T-helper 2 cell (primary cell): Measurements from ENCODE around the gene TLX2.
A peak's percentile ranks its signal among the peaks of the same experiment; 100 is the strongest.

Experiments used
- DNase-seq, 5 experiments: peaks; one replicate each; pipeline versions ENCODE4 v3.0.0 to v3.0.0-alpha.2; 2012 to 2022

Gene TLX2

DNA sequence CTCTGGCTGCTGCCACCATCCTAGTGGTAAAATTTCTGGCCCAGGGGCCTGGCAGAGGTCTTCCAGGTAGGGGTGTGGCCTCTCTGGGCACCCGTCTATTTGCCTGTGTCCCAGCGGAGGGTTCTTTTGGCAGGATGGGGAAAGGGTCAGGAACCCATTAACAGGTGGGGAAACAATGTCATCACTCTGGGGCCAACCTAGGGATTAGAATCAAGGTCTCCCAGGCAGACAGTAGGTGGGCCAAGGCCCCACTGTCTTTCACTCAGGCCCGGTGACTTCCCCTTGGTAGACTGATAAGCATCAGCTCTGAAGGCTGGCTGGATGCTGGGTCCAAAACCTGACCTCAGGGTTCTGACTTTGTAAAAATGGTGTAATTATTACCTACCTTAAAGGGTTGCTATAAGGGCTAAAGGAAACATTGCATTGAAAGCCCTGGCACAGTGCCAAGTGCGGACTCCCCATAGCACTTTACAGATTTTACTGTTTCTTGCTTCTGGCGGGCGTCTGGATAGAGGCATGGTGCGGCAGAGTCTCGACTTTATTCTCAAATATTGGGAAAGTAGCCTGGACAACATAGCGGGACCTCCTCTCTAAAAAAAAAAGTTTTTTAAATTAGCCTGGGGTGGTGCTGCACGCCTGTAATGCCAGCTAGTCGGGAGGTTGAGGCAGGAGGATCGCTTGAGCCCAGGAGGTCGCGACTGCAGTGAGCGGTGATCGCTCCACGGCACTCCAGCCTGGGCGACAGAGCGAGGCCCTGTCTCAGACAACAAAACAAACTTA, 17.1 kb upstream of the TLX2 start:
- DNase-seq, result no peak

DNA sequence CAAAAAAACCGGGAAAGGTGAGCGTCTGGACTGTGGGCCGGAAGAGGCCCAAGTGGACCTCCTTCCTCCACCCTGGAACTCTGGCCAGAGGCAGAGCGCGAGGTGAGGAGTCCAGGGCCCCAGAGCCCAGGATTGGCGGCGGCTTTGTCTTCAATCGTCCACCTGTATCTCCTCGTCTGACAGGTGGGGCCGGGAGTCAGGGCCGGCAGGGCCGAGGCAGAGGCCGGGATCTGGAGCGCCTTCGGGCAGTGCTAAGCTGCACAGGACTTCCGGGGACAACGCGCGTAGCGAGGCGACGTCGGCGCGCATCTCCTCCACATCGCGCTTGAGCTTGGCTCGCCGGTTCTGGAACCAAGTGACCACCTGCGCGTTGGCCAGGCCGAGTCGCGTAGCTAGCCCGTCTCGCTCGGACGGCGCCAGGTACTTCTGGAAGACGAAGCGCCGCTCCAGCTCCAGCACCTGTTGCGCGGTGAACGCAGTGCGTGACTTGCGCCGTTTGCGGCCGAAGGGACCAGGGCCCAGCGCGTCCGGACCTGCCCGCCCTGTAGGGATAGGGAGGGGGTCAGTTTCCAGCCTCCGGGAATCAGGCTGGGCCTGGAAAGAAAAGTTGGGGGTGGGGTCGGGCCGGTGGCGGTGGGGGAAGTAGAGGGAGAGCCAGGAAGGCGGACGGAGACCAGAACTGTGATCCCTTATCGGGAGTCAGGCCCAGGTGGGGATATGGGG, 16.3 kb upstream of the TLX2 start:
- peak in 1 of 5 experiments; percentile 62 for DNase-seq

DNA sequence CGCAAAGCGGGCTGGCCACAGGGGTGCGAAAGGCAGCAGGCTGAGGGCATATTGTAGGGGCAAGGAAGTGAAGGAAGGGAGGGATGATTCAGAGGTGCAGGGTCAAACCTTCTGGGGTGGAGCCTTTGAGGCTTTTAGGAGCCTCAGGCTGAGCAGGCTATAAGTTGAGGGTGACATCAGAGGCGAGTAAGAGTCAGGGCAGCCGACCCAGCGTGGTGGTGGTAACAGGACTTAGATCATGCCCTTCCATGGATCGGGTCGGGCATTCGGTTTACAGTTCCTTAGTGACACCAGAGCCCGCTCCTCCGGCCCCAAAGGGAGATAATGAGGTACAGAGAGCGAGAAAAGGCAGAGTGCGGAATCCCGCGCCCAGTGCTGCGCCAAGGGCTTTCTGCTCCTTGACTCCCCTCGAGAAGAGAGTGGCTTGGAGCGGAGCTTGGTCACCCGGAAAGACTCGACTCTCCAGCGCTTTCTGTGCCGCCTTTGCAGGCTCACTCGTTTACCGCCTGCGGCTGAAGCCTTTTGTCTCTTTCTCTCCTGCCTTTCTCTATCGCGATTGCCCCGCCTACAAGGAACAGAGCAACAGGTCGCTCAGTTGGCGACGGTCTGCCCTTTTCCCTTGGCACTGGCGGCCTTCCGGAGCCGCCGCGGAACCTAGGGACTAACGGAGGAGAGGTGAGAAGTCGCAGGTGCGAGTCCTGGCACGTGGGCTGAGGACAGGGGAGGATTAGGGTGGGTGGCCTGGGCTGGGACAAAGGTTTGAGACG, 15.6 kb upstream of the TLX2 start:
- DNase-seq, result peak in 1 of 5 experiments; percentile 46

DNA sequence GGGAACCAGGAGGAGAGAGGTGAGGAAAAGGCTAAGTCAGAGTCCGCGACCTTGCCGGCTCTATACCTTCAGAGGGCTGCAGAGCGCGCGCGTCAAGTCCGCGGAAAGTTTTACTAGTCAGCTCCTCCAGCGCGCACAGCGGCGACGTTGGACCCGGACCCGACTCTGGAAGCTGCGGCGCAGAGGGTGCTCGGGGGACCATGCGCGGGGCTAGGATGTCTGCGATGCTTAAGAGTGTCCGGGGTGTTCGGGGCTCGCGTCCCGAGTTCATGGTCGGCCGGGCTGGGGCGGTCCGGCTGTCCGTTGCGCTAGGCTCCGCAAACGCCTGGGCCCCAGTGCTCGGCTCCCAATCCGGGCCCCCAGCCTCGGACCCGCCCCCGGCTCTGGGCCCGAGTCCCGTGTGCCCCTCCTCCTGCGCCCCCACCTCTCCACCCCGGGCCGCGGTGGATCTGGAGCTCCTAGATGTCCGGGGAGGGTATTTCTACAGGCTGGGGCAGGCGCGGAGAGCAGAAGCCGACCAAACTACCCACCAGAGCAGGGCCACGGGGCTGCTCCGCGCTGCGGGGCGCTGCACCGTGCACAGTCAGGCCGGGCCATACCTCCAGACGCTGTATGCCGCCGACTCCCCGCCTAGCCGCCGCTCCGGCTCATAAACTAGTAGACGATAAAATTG, 14.8 kb upstream of the TLX2 start, which contains the start of gene LBX2:
Gene LBX2 (minus strand): TSS at position 337 of the 673 bp plus-strand sequence. CDS start 66 bp downstream, at position 271.
- DNase-seq, result peak in 1 of 5 experiments; percentile 51

DNA sequence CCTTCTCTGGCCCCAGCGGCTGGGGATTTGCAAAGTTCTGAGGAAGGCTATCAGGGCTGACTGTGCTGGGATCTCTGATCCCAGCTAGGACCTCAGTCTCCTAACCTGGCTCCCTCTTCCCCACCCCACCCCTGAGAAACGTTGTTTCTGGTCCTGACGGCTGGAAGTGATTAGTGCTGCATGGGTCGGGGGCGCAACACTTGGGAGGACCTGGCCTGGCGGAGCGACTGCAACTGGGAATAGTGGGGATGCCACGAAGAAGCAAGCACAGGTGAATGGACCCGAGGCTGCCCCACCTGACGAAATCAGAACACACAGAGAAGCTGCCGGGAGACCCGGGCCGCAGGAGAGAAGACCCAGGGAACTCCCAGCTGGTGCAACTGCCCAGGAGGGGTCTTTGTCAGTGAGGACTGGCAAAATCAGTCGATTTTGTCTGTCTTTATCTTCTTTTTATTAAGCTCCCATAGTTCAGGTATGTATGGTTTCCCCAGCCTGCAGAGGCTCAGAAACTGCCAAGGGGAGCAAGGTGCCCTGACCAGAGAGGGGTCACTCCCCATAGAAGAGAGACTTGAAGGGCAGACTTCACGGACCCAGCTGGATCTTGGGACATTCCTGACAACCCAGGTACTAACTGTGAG, 14.2 kb upstream of the TLX2 start:
- no peak for DNase-seq

DNA sequence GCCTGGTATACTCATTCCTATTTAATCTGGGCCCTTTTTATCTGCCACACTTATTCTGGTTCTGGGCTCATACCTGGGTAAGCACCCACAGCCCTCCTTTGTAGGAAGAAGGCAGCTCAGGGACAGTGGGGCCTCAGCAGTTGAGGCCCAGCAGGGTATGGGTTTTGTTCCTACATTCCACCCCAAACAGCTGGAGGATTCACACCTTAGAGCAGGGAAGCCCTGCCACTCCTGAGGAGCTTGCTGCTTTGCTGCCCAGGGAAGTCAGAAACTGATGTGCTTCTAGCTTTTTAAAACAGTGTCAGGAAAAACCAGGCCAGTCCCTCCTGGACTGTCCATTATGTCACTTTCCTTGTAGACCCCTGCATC, 13.7 kb upstream of the TLX2 start:
- no peak for DNase-seq

DNA sequence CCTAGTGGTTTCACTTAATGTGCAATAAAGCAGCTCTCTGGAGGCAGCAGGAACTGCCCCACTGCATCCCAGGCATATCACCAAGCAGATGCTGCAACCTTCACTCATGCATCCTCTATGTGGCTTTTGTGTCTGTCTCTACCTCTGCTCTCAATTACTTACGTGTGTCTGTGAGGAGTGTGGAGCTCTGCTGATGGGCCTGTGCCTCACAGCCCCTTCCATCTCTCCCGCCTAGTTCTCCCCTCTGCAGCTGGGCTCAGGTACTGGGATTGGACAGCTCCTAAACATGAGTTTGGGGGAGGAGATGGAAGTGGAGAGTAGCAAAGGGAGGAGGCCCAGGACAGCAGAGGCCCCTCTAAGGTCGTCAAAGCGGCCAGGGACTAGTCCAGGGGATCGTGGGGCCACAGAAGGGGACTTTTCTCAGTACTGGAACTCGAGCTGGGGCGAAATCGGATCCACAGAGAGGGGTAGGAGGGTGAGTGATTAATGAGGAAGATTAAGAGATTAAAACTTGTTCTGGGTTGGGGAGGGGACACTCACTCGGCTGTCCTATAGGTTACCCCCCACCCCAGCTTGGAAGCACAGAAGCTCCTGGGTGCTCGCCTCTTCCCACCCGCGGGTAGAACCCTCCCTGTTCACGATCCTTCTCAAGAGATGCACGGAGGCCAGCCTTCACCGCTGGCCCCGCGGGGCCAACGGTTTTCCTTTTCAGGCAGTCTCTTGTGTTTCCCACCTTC, 12.7 kb upstream of the TLX2 start:
- no peak for DNase-seq

DNA sequence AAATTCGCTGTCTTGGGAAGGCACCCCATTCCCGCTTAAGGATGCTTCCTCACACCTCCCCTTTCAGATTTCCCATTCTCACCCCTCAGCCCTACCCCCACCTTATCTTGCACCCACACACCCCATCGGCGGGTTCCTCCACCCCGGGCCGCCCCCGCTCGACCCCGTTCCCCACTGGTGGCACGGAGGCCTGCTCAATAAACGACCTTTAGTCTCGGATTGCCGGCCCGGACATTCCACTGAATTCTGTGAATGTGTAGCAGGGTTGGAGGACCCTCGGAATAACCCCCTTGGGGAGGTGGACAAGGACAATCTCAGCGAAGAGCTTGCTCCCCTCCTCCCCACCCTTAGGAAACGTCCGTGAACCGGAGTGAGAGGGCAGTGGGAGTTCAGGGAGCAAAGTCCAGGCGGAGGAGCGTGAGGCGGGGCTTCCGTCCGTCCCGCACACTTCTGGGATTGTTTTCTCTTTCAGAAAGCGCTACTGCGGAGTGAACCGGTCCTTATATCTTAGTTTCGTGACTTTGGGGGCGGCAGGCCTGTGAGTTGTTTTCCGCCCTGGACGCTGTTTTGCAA, 12.0 kb upstream of the TLX2 start:
- no peak for DNase-seq

DNA sequence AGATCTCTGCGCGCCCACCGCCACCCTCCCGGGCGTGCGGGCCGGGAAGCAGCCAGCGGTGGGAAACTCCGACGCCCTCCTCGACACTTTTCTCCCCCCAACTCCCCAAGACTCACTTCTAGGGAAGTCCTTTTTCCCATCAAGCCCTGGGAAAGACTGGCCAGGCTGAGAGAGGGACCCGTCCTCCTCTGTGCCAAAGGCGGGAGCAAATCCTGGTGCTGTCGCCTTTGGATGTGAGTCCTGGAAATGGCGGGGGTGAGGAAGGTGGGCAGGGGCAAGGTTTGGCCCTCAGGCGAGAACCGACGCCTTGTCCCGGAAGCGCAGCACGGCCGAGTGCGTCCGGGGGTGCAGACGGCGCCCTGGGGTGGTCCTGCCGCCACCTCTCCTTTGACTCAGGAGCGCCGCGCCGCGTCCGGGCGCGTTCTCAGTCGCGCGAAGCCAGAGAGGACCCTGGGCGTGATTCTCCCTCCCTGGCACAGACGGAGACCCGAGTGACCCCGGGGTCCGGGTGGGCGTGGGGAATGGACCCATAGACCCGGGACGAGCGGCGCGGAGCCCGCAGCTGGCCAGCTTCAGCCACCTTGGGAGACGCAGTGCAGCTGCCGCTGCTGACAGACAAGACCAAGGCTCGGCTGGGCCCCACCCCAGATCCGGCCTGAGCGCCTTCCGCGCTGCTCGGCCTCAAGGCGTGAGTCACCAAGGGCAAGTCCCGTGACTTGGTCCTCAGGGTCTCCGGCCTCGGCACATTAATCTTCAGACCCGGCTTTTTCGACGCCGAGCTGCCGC, 11.3 kb upstream of the TLX2 start:
- peak in 1 of 5 experiments; percentile 54 for DNase-seq

DNA sequence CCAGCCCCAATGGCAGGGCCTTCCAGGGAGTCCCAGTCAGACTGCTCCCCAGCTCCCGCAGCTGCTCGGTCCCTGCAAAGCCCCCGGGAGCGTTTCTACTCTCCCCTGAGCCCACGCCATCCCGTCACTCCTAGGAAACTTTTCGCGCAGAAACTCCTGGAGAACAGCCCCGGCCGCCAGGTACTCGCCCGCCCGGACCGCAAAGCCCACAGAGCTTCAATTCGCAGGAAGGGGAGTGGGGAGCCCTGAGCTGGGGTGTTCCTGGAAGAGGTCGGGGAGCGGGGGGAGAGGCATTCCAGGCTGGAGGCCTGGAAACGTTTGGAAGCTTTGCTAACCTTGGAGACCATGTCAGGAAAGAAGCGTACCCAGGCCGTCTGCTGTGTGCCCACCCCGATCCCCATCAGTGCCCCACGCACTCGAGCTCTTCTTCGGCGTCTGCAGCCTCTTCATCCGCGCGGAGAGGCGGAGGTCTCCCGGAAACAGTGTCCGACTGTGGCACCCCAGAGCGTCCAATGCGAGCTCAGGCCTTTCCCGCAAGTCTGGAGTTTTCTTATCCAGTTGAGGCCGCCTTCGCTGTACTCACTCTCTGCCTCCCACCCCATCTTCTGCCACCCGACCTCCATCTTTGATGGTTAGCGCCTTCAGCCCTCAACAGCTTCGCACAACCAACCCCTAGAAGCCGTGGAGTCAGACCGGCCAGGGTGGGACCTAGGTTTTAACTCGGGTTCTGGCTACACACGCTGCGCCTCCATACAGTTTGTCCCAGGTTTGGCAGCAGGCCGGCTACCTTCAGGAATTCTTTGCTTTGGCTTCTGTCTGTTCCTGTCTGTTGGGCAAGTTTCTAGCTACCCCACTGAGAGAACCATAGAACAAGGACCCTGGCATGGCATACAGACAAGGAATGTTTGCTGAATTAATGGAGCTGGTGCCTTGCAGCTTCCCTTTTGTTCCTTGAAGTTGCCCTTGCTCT, 10.5 kb upstream of the TLX2 start:
- DNase-seq, result no peak

DNA sequence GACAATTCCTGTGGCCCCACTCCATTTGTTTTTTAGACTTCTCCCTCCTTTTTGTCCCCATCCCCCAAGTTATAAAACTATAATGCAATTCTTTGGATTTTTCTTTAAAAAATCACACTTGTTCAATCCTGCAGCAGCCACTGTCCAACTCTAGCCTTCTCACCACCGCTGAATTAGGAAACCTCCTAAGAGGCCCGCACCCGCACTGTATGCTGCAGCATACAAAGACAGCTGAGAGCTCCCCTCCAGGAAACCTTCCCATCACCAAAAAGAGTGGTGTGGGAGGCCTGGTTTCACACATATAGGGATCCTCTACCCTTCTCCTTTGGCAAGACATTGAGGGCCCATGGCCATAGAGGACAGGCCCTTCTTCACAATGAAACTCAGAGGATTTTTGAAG, 9.7 kb upstream of the TLX2 start:
- no peak for DNase-seq

DNA sequence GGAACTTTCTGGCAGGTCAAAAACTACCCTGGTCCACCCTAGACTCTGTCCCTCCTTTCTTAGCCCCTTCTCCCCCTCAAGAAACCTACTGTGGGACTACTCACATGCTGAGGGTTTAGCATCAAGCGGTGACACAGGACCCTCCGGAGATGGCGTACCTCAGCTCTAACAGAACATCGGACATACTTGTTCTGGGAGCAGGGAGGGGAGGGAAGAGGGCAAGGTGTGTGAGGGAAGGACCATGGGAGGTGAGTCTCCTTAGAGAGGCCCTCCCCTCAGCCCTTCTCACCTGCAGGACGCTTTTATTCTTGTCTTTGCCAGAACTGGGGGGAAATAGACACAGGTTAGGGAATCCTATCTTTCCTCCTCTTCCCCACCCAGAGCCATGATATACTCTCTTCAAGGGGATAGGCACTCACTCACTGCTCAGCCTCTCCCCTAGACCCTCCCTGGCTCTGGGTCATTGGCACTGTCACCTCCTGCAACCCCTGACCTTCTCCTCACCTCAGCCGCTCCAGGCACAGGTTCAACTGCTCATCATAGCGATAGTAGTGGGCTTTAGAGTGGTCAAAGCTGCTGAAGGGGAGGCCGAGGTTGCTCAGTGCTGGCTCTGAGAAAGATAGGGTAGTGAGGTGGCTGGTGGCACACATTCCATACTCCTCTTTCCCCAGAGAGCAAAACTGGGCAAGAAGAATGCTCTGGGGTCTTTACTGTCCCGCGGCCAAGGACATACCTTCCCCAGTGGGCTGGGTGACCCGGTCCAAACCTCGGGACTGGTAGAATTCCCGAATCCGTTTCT, 8.6 kb upstream of the TLX2 start:
- DNase-seq, result no peak

DNA sequence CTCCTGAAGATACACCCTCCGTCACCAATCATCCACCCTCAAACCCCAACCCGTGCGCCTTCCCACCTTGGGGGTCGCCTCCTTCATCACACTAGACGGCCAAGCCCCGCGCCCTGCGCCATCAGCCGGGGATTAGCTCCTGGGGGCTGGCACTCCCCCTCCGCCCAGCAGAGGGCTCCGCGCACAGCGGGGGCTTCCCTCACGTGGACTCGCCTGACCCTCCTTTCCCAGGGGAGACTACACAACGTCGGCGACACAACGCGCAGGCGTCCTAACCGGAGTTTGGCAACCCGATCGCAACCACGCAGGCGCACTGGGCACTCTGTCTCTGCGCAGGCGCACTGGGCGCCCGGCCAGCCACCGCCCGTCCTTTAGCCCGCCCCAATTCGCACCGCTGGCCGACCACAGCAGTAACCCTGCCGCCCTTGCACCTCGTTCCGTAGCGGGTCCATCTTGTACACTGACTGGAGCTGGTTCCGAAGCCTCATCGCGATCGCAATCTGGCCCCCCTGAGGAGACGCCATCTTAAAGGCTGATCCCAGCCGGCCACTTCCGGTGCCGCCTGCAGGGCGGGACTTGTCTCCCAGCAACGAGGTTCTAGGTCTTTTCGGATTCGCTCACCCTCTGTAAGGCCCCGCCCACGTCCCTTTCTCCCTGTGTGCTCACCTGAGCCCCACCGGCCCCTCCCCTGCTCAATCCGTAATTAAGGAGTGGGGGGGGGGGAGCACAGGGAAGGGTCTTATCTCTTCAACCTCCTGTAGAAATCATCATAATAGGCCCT, 6.9 kb upstream of the TLX2 start, which contains the start of gene PCGF1:
Gene PCGF1 (minus strand): TSS at position 551 of the 781 bp plus-strand sequence. CDS start 27 bp downstream, at position 524.
- DNase-seq, result peak; percentile 93 to 99 (median 97)

DNA sequence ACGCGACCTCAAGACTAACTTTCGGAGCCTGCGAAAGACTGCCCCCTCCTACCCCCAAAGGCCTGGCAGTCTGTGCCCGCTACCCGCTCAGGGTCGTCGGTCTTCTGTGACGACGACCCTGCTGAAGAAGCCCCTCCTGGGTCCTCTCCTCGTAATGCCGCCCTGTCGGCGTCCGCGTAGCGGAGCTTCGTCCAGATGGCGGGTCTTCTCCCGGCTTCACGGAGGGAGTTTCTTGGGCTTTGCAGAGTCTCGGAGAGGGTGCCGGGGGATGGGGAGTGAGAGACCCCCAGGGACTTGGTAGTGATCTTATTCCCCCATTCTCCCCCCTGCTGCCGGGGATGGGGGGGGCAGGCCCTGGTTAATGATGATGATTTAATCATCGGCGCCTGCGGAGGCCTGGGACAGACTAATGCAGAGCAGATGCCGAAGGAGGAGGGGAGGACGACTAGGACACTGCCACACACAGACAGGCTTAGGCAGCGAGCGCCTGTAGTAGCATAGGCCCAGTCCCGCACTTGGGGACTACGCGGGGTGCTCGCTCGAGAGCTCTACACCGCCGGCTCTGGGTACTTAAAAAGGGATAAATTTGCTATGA, 6.2 kb upstream of the TLX2 start:
- DNase-seq, result peak in 1 of 5 experiments; percentile 43

DNA sequence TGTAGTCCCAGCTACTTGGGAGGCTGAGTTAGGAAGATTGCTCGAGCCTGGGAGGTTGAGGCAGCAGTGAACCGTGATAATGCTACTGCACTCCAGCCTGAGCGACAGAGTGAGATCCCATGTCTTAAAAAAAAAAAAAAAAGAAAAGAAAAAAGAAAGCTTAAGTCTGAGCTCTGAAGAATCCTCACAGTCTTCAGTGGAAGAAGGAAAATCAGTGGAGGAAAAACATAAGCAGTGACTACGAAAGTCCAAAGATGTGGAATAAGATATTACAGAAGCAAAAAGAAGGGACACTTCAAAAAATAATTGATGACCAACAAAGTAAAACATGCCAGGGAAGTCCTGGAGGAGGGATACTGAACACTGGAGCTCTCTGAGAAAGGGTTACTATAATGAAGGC, 4.0 kb upstream of the TLX2 start:
- no peak for DNase-seq

DNA sequence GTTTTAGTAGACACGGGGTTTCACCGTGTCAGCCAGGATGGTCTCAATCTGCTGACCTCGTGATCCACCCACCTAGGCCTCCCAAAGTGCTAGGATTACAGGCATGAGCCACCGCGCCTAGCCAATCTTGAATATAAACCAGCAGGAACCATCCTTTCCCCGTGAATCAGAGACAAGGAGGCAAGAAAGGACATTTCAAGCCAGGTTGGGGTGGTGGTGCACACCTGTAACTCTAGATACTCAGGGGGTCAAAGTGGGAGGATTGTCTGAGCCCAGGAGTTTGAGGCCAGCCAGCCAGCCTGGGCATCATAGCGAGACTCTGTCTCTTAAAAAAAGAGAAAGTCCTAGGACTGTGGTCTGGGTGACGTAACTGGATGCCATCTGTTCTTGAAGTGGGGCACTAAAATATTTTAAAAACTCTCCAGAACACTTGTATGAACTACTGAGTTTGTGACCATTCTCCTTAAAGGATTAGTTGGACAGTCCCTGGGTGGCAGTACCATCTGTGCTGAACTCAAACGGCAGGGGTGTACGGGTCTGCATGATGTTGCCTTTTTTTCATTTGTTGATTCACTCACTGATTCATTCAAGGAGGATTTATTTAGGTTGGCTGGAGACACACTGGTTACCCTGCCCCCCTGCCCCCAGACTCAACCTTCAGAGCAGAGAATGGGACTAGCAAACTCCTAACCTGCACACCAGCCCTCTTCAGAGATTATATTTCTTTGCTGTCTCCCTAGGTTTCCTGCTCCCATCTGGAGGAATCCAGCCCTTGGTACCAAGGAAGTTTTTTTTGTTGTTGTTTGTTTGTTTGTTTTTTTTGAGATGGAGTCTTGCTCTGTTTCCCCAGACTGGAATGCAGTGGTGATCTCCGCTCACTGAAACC, 2.9 kb upstream of the TLX2 start:
- no peak for DNase-seq
